Left lung (tissue), 10 donors: ENCODE measurements around the gene CSF2. TPM values are rescaled to one million over a fixed set of nuclear protein-coding genes. Genes with fewer than 3 reads are reported as not detected.
"Not testable (repeated sequence)": the region's sequence is repeated elsewhere in the genome, so short reads cannot be mapped to it uniquely, and the experiment has no call there.

Experiments
- ATAC-seq: fragments of 200-7000 bp; cut with Tn5 transposase; one replicate; pipeline ENCODE4 v1.9.1; 2020; ENCODE audit warnings: moderate library complexity
- DNase-seq, 4 donors: peaks; one replicate each; pipeline ENCODE4 v3.0.0-alpha.2; 2013 to 2020
- H3K27ac ChIP-seq, 2 donors: fragments of 200-600 bp; sonication (generic) in 1 of 2; one replicate each; pipeline versions ENCODE4 v1.5.0 to v1.8.0; 2020 to 2021
- H3K27me3 ChIP-seq, 2 donors: fragments of 200-600 bp; sonication (generic) in 1 of 2; one replicate each; pipeline versions ENCODE4 v1.5.0 to v1.8.0; 2020 to 2021
- H3K36me3 ChIP-seq, 2 donors: fragments of 200-600 bp; sonication (generic) in 1 of 2; one replicate each; pipeline versions ENCODE4 v1.5.0 to v1.8.0; 2020 to 2021
- H3K4me1 ChIP-seq, 2 donors: fragments of 200-600 bp; one replicate each; pipeline ENCODE4 v1.8.0; 2021
- H3K4me3 ChIP-seq, 2 donors: fragments of 200-600 bp; sonication (generic) in 1 of 2; one replicate each; pipeline versions ENCODE4 v1.5.0 to v1.8.0; 2020 to 2021; ENCODE audit warnings: mild to moderate bottlenecking in 1 of 2
- H3K9me3 ChIP-seq, 2 donors: fragments of 200-600 bp; sonication (generic) in 1 of 2; one replicate each; pipeline versions ENCODE4 v1.5.0 to v1.8.0; 2020 to 2021
- intact Hi-C, 2 donors: fragments of 100-400 bp; cut with DNase I; formaldehyde crosslinking; loops; one replicate each; pipeline versions ENCODE4 v1.11.2 to v1.14.2; 2022
- polyA plus RNA-seq, 6 donors: library from polyadenylated mRNA; unstranded; fragments of 120-200 nt; gene quantifications; one replicate each; pipeline ENCODE4 v1.2.1, GENCODE V29; 2013; ENCODE audit not compliant: insufficient read length in 6 of 6
- total RNA-seq, 2 donors: library from RNA; stranded (reverse); fragmentation: NEBNext Ultra II Directional; extraction: Animal tissue kit (Norgen Biotek cat#: 25700); gene quantifications; one replicate each; pipeline ENCODE4 v1.2.1, GENCODE V29; 2021
- TF ChIP-seq, protein P1 (sequence below), 2 donors: fragments of 200-600 bp; sonication (generic) in 1 of 2; IDR thresholded peaks; one replicate each; pipeline versions ENCODE4 v1.5.0 to v1.8.0; 2021; ENCODE audit warnings: antibody characterized with exemption in 2 of 2
- donor health status: DM: no; HTN: yes; CAD: no.
- donor health status: DM: no; HTN: no; CAD: no.

The CSF2 gene
- total and polyA plus RNA-seq, 8 donors: 0.18 to 5.1 (median 0.44) TPM; not detected in 3

DNA sequence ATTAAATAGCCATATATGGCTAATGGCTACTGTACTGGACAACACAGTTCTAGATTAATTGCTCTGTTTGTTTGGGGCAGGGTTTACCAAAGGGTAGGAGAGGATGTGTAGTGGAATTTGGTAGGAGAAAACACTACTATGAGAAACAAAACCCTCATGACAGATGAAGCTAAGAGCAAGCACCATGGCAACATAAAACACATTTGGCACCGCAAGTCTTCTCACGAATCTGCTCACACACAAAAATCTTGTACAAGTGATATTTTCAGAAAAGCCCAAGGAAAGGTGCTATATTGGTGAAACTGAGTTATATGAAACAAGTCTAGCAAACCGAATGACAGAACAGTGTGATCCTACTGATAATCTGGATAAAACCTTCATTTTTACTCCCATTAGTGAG is 38.5 kb downstream of the CSF2 start:
- Histone ChIP-seq H3K27ac (no peak overlapping the region), H3K4me3 (no peak overlapping the region), H3K9me3 (no peaks in the 10 kb centered on the region), H3K36me3 (no peaks in the 10 kb centered on the region), H3K27me3 (peaks cover 0 to 2% of the 10 kb centered on the region in 2 donors), H3K4me1 (no peaks in the 10 kb centered on the region)
- TF ChIP-seq, protein P1, sequence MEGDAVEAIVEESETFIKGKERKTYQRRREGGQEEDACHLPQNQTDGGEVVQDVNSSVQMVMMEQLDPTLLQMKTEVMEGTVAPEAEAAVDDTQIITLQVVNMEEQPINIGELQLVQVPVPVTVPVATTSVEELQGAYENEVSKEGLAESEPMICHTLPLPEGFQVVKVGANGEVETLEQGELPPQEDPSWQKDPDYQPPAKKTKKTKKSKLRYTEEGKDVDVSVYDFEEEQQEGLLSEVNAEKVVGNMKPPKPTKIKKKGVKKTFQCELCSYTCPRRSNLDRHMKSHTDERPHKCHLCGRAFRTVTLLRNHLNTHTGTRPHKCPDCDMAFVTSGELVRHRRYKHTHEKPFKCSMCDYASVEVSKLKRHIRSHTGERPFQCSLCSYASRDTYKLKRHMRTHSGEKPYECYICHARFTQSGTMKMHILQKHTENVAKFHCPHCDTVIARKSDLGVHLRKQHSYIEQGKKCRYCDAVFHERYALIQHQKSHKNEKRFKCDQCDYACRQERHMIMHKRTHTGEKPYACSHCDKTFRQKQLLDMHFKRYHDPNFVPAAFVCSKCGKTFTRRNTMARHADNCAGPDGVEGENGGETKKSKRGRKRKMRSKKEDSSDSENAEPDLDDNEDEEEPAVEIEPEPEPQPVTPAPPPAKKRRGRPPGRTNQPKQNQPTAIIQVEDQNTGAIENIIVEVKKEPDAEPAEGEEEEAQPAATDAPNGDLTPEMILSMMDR (IDR thresholded peaks at IDR 0.05): no peak
- no peak for ATAC-seq
- no peak for DNase-seq
- intact Hi-C loops: no loop called here

DNA sequence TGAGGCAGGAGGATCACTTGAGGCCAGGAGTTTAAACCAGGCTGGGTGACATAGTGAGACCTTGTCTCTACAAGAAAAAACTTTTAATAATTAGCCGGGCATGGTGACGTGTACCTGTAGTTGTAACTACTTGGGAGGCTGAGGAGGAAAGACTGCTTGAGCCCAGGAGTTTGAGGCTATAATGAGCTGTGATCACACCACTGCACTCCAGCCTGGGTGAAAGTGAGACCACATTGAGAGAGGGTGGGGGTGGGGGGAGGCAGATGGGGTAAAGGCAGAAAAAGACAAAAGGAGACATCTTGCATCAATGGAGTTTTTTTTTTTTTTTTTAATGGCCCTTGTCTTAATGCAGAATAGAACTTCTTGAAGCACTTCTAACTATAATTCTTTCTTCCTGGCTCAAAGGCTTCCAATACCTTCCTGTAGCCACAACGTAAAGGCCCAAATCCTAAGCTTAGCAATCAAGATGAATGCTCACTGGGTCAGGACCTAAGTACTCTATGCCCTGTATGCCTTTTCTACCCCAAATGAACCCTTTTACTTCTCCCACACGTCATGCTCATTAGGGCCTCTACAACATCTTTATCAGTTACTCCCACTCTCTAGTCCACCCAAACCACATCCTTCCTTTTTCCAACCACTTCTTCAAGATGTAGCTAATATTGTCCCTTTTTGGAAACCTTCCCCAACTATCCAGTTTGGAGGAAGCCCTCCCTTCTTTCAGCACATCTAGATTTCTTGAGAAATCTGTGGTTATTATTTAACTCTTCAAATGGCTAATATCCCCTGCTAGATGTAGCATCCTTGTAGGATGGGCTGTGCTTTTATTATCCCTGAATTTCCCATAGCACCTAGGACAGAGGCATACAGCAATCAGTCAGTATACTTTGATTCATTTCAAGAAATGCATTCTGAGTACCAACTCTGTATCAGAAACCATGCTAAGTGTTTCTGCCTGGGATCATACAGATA is 40.8 kb downstream of the CSF2 start:
- intact Hi-C loops: no loop called here
- no peaks in the 10 kb centered on the region for H3K4me1 ChIP-seq
- H3K27me3 ChIP-seq: peaks cover 0 to 5% of the 10 kb centered on the region in 2 donors
- no peak overlapping the region for H3K4me3 ChIP-seq
- no peaks in the 10 kb centered on the region for H3K36me3 ChIP-seq
- H3K27ac ChIP-seq: no peak overlapping the region
- TF ChIP-seq, protein P1 (IDR thresholded peaks at IDR 0.05): no peak
- ATAC-seq (no peak), DNase-seq (no peak)
- no peaks in the 10 kb centered on the region for H3K9me3 ChIP-seq

DNA sequence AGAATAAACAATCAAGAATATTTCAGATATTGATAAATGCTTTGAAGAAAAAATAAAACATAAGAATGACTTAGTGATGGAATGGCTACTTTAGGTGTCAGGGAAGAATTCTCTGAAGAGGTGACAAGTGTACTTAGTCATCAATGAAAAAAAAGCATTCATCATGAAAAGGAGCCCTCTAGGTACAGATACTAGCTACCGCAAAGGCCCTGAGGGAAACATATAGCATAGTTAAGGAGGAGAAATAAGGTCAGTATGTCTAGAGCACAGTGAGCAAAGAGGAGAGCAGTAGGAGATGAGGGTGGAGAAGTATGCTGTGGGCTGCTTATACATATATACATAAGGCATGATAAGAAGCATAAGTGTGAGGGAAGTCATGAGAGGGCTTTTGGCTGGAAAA is 41.8 kb downstream of the CSF2 start:
- intact Hi-C loops: no loop called here
- no peak overlapping the region for H3K27ac ChIP-seq
- H3K4me3 ChIP-seq: no peak overlapping the region
- peaks cover 0 to 5% of the 10 kb centered on the region in 2 donors for H3K27me3 ChIP-seq
- H3K9me3 ChIP-seq: no peaks in the 10 kb centered on the region
- H3K4me1 ChIP-seq: no peaks in the 10 kb centered on the region
- DNase-seq: no peak
- ATAC-seq: no peak
- H3K36me3 ChIP-seq: no peaks in the 10 kb centered on the region
- TF ChIP-seq, protein P1 (IDR thresholded peaks at IDR 0.05): no peak

DNA sequence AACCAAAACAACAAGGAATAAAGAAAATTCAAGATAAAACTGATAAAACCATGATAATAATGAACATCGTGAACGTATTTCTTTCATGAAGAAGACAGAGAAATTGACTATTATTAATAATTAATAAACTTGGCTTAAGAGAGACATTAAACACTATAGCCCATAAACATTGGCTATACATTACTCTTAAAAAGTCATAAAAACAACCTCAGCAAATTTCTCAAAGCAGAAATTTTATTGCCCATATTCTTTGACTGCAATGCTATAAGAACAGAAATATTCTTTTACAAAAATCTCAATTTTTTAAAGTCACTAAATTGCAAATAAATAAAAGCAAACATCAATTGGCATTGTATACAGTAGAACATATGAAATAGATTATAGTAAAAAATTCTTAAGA is 42.5 kb downstream of the CSF2 start:
- ATAC-seq (no peak), DNase-seq (no peak)
- Histone ChIP-seq H3K27ac (no peak overlapping the region), H3K36me3 (no peaks in the 10 kb centered on the region), H3K9me3 (no peaks in the 10 kb centered on the region), H3K27me3 (peaks cover 0 to 5% of the 10 kb centered on the region in 2 donors), H3K4me1 (no peaks in the 10 kb centered on the region), H3K4me3 (no peak overlapping the region)
- intact Hi-C loops: no loop called here
- TF ChIP-seq, protein P1 (IDR thresholded peaks at IDR 0.05): no peak

DNA sequence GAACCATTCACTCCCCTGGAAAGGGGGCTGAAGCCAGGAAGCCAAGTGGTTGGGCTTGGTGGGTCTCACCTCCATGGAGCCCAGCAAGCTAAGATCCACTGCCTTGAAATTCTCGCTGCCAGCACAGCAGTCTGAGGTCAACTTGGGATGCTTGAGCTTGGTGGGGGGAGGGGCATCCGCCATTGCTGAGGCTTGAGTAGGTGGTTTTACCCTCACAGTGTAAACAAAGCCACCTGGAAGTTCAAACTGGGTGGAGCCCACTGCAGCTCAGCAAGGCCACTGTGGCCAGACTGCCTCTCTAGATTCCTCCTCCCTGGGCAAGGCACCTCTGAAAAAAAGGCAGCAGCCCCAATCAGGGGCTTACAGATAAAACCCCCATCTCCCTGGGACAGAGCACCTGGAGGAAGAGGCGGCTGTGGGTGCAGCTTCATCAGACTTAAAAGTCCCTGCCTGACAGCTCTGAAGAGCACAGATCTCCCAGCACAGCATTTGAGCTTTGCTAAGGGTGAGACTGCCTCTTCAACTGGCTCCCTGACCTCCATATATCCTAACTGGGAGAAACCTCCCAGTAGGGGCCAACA is 43.4 kb downstream of the CSF2 start:
- H3K4me1 ChIP-seq, ATAC-seq, H3K27me3 ChIP-seq, intact Hi-C loops, H3K9me3 ChIP-seq, H3K36me3 ChIP-seq, H3K4me3 ChIP-seq, H3K27ac ChIP-seq: not testable (repeated sequence)
- DNase-seq: peak in 1 of 4 donors; percentile 62

DNA sequence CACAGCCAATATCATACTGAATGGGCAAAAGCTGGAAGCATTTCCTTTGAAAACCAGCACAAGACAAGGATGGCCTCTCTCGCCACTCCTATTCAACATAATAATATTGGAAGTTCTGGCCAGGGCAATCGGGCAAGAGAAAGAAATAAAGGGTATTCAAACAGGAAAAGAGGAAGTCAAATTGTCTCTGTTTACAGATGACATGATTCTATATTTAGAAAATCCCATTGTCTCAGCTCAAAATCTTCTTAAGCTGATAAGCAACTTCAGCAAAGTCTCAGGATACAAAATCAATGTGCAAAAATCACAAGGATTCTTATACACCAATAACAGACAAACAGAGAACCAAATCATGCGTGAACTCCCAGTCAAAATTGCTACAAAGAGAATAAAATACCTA is 47.1 kb downstream of the CSF2 start:
- ATAC-seq, H3K27me3 ChIP-seq, intact Hi-C loops, H3K27ac ChIP-seq, H3K4me3 ChIP-seq, H3K4me1 ChIP-seq, H3K36me3 ChIP-seq, DNase-seq: not testable (repeated sequence)
- H3K9me3 ChIP-seq: peaks cover 0 to 12% of the 10 kb centered on the region in 2 donors

DNA sequence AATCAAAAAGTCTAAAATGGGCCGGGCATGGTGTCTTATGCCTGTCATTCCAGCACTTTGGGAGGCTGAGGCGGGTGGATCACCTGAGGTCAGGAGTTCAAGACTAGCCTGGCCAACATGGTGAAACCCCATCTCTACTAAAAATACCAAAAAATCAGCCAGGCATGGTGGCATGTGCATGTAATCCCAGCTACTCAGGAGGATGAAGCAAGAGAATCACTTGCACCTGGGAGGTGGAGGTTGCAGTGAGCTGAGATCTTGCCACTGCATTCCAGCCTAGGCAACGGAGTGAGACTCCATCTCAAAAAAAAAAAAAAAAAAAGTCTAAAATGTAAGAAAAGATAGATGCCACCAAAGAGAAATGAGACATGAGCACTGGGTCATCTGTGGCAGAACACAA is 49.4 kb downstream of the CSF2 start:
- H3K36me3 ChIP-seq, DNase-seq, H3K27ac ChIP-seq, H3K27me3 ChIP-seq, H3K4me3 ChIP-seq, H3K4me1 ChIP-seq, intact Hi-C loops, ATAC-seq: not testable (repeated sequence)
- peaks cover 0 to 21% of the 10 kb centered on the region in 2 donors for H3K9me3 ChIP-seq

DNA sequence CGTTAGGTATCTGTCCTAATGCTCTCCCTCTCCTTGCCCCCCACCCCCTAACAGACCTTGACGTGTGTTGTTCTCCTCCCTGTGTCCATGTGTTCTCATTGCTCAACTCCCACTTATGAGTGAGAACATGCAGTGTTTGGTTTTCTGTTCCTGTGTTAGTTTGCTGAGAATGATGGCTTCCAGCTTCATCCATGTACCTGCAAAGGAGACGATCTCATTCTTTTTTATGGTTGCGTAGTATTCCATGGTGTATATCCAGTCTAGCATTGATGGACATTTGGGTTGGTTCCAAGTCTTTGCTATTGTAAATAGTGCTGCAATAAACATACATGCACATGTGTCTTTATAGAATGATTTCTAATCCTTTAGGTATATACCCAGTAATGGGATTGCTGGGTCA is 50.0 kb downstream of the CSF2 start:
- H3K4me3 ChIP-seq, H3K4me1 ChIP-seq, DNase-seq, intact Hi-C loops, ATAC-seq, H3K27ac ChIP-seq, H3K27me3 ChIP-seq, H3K36me3 ChIP-seq: not testable (repeated sequence)
- H3K9me3 ChIP-seq: peaks cover 0 to 21% of the 10 kb centered on the region in 2 donors
